ENCODE results near the gene TMEM42.

Gene TMEM42

GRCh38 chr3:44867421-44868111, 5.9 kb downstream of the TMEM42 start:
- no peak for DNase-seq (ENCODE audit: extremely low read depth, insufficient read length)
- Histone ChIP-seq H3K4me3 (replicated peaks; ENCODE audit: low read depth, low read length) (no peak overlapping the region), H3K36me3 (ENCODE audit: control insufficient read depth, insufficient read depth, low read length) (peaks cover 3% of the 10 kb centered on the region; the same call in 1 of the 2 replicates), H3K27me3 (replicated peaks; ENCODE audit: control insufficient read depth, insufficient read depth, low read length) (no peaks in the 10 kb centered on the region)
- TF ChIP-seq, protein P1, sequence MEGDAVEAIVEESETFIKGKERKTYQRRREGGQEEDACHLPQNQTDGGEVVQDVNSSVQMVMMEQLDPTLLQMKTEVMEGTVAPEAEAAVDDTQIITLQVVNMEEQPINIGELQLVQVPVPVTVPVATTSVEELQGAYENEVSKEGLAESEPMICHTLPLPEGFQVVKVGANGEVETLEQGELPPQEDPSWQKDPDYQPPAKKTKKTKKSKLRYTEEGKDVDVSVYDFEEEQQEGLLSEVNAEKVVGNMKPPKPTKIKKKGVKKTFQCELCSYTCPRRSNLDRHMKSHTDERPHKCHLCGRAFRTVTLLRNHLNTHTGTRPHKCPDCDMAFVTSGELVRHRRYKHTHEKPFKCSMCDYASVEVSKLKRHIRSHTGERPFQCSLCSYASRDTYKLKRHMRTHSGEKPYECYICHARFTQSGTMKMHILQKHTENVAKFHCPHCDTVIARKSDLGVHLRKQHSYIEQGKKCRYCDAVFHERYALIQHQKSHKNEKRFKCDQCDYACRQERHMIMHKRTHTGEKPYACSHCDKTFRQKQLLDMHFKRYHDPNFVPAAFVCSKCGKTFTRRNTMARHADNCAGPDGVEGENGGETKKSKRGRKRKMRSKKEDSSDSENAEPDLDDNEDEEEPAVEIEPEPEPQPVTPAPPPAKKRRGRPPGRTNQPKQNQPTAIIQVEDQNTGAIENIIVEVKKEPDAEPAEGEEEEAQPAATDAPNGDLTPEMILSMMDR (IDR thresholded peaks at IDR 0.05; ENCODE audit: insufficient read depth, low read length, poor library complexity, severe bottlenecking): no peak

DNA sequence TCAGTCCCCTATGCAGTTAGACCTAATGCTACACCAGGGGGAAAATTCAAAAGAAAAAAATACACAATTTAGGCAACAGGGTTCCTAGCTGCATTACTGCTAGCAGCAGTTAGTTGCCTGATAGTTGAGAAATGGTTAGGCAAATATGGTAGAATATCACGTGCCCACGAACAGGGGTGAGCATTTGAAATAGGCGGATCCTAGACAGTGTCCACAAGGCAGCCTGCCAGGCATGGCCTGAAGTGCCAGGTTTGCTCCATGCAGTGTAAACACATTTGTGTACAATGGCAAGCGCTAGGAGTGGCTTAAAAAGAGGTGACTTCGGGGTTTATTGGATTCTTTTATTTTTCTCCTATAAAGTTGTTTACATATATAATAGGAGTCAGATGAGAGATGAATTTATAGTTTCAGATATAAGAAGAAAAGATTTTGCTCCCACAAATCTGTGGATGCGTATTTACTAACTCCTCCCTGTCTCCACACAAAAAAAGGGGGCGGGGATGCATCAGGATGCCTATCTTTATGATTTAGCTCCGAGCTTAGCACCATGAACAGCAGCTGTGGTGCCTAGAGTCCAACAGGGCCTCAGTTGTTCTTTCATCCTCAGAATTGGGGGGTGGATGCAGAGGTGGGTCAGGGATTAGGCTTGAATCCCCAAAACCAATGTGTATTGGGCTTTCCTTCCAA, 8.8 kb downstream of the TMEM42 start:
- Histone ChIP-seq H3K4me3 (replicated peaks; ENCODE audit: low read depth, low read length) (no peak overlapping the region), H3K27me3 (replicated peaks; ENCODE audit: control insufficient read depth, insufficient read depth, low read length) (no peaks in the 10 kb centered on the region), H3K36me3 (ENCODE audit: control insufficient read depth, insufficient read depth, low read length) (no peaks in the 10 kb centered on the region)
- no peak for DNase-seq (ENCODE audit: extremely low read depth, insufficient read length)
- TF ChIP-seq, protein P1 (IDR thresholded peaks at IDR 0.05; ENCODE audit: insufficient read depth, low read length, poor library complexity, severe bottlenecking): no peak

GRCh38 chr3:44874308-44874707, 12.6 kb downstream of the TMEM42 start, which contains the start of gene TGM4:
TGM4 (plus strand) TSS chr3:44874608; CDS start chr3:44874679, 71 bp downstream.
- DNase-seq (ENCODE audit: extremely low read depth, insufficient read length): no peak
- H3K27me3 ChIP-seq (replicated peaks; ENCODE audit: control insufficient read depth, insufficient read depth, low read length): no peaks in the 10 kb centered on the region

DNA sequence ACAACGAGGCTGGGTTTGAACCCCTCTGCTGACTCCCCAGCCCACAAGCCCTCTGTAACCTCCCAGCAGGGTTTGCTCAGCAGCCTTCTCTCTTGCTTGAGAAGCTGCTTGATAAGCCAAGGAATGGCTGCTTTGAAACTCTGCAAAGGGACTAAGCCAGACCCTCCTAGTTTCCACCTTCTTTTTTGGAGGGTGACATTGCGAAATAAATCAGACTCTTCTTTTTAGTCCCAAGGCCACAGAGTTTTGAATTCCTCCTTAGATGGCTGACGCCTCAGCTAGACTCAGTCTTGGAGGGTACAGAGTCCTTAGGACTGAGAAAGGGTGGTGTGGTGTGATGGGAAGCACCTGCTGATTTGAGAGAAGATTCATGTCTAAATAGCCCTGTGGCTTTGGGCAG, 13.9 kb downstream of the TMEM42 start:
- Histone ChIP-seq H3K36me3 (ENCODE audit: control insufficient read depth, insufficient read depth, low read length) (no peaks in the 10 kb centered on the region), H3K4me3 (replicated peaks; ENCODE audit: low read depth, low read length) (no peak overlapping the region), H3K27me3 (replicated peaks; ENCODE audit: control insufficient read depth, insufficient read depth, low read length) (no peaks in the 10 kb centered on the region)
- DNase-seq (ENCODE audit: extremely low read depth, insufficient read length): no peak
- TF ChIP-seq, protein P1 (IDR thresholded peaks at IDR 0.05; ENCODE audit: insufficient read depth, low read length, poor library complexity, severe bottlenecking): no peak

More at GRCh38 chr3:44874308-44874707, 12.6 kb downstream of the TMEM42 start, which contains the start of gene TGM4:
- Histone ChIP-seq H3K36me3 (ENCODE audit: control insufficient read depth, insufficient read depth, low read length) (no peaks in the 10 kb centered on the region), H3K4me3 (replicated peaks; ENCODE audit: low read depth, low read length) (no peak within 1 kb of the TSS)
- TF ChIP-seq, protein P1 (IDR thresholded peaks at IDR 0.05; ENCODE audit: insufficient read depth, low read length, poor library complexity, severe bottlenecking): no peak

- TF ChIP-seq, protein P1 (IDR thresholded peaks at IDR 0.05; ENCODE audit: insufficient read depth, low read length, poor library complexity, severe bottlenecking): no peak
Measured at GRCh38 chr3:44877333-44877732, 15.6 kb downstream of the TMEM42 start.

More at GRCh38 chr3:44877333-44877732, 15.6 kb downstream of the TMEM42 start:
- no peaks in the 10 kb centered on the region for H3K27me3 ChIP-seq (replicated peaks; ENCODE audit: control insufficient read depth, insufficient read depth, low read length)
- H3K36me3 ChIP-seq (ENCODE audit: control insufficient read depth, insufficient read depth, low read length): no peaks in the 10 kb centered on the region
- H3K4me3 ChIP-seq (replicated peaks; ENCODE audit: low read depth, low read length): no peak overlapping the region
- no peak for DNase-seq (ENCODE audit: extremely low read depth, insufficient read length)

Measured in GM06990 (cell line).